ENCODE data around the gene CLCN7. TPM values are rescaled to one million over a fixed set of nuclear protein-coding genes. Genes with fewer than 3 reads are reported as not detected.

Gene CLCN7
- total RNA-seq, 2 experiments from 2014 or later, result 31.1 to 62.4 TPM

DNA sequence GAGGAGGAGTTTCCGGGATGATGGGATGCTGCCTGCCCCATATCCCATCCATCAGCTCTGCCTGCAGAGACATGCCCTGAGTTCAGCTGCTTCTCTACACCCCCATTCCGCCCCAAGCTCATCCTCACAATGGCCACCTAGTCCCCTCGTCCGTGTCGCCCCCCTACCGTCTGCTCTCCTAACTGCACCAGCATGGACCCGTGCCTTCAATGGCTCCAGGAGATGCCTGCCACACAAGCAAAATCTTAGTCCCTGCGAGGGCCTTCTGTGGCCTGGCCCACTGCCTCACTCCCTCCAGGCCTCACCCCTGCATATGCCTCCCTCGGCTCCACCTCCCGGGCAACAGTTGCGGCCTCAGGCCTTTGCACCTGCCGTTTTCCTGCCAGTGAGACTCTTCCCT, 16.5 kb upstream of the CLCN7 start:
- H3K4me3 ChIP-seq (ENCODE audit: low read depth, low read length, poor library complexity, severe bottlenecking), result no peak overlapping the region
- DNase-seq (ENCODE audit: low spot score), result no peak
- H2AFZ ChIP-seq (ENCODE audit: low read length), result no peak overlapping the region
- H3K9me3 ChIP-seq (ENCODE audit: low read length), result no peaks in the 10 kb centered on the region
- CTCF ChIA-PET (ENCODE audit: unreplicated experiment), result no interaction called here
- H3K4me2 ChIP-seq (ENCODE audit: low read length), result no peak overlapping the region
- H4K20me1 ChIP-seq (ENCODE audit: insufficient read depth, low read length), result no peaks in the 10 kb centered on the region
- H3K79me2 ChIP-seq (ENCODE audit: insufficient read depth, low read depth, low read length), result peaks cover 7% of the 10 kb centered on the region; the same call in 1 of the 2 replicates
- peaks cover 16% of the 10 kb centered on the region for H3K4me1 ChIP-seq (ENCODE audit: insufficient read depth, low read length, poor library complexity, severe bottlenecking)
- no peak overlapping the region for H3K27ac ChIP-seq (ENCODE audit: low read depth, low read length, poor library complexity, severe bottlenecking)
- intact Hi-C loops (cut with micrococcal nuclease; ENCODE audit: unreplicated experiment), result loop anchor here (5.0 kb wide), 1 partner anchor 121 kb away; the partner anchor contains the start of genes CRAMP1 and IFT140
- H3K9me2 ChIP-seq (ENCODE audit: insufficient read depth, low read length), result no peaks in the 10 kb centered on the region
- no TSS peak for BruUV-seq (replicated peaks)
- H3K36me3 ChIP-seq (ENCODE audit: insufficient read depth, low read length), result peaks cover 15% of the 10 kb centered on the region
- POLR2A ChIA-PET, result interaction anchor here (0.8 kb wide), 1 partner anchor 32 kb away, joined by 5 read pairs; no protein-coding TSS in a partner anchor
- no peak for TF ChIP-seq EZH2phosphoT487 (IDR thresholded peaks at IDR 0.05; ENCODE audit: borderline replicate concordance, low read depth, low read length)
- TF ChIP-seq, protein P1, sequence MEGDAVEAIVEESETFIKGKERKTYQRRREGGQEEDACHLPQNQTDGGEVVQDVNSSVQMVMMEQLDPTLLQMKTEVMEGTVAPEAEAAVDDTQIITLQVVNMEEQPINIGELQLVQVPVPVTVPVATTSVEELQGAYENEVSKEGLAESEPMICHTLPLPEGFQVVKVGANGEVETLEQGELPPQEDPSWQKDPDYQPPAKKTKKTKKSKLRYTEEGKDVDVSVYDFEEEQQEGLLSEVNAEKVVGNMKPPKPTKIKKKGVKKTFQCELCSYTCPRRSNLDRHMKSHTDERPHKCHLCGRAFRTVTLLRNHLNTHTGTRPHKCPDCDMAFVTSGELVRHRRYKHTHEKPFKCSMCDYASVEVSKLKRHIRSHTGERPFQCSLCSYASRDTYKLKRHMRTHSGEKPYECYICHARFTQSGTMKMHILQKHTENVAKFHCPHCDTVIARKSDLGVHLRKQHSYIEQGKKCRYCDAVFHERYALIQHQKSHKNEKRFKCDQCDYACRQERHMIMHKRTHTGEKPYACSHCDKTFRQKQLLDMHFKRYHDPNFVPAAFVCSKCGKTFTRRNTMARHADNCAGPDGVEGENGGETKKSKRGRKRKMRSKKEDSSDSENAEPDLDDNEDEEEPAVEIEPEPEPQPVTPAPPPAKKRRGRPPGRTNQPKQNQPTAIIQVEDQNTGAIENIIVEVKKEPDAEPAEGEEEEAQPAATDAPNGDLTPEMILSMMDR (conservative IDR thresholded peaks at IDR 0.05; ENCODE audit: low read length), result no peak

DNA sequence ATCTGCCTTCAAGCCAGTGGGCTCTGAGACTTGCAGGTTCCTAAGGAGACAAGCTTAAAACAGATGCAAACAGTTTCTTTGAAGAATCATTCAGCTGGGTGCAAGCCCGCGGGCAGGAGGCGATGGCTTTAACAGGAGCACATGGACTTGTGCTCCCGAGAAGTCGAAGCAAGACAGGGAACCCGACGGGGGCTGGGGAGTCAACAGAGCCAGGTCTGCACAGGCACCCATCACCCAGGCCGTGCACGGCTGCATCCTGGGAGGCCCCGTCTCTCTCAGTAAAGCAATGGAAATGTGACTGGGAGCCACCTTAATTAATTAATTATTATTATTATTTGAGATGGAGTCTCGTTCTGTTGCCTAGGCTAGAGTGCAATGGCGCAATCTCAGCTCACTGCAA, 14.2 kb upstream of the CLCN7 start:
- no peak for DNase-seq (ENCODE audit: low spot score)
- H3K4me2 ChIP-seq (ENCODE audit: low read length), result no peak overlapping the region
- POLR2A ChIA-PET, result no interaction called here
- H2AFZ ChIP-seq (ENCODE audit: low read length), result no peak overlapping the region
- H3K9me3 ChIP-seq (ENCODE audit: low read length), result no peaks in the 10 kb centered on the region
- H3K4me1 ChIP-seq (ENCODE audit: insufficient read depth, low read length, poor library complexity, severe bottlenecking), result peaks cover 10% of the 10 kb centered on the region
- H3K36me3 ChIP-seq (ENCODE audit: insufficient read depth, low read length), result no peaks in the 10 kb centered on the region
- H4K20me1 ChIP-seq (ENCODE audit: insufficient read depth, low read length), result no peaks in the 10 kb centered on the region
- H3K27ac ChIP-seq (ENCODE audit: low read depth, low read length, poor library complexity, severe bottlenecking), result no peak overlapping the region
- H3K4me3 ChIP-seq (ENCODE audit: low read depth, low read length, poor library complexity, severe bottlenecking), result no peak overlapping the region
- H3K9me2 ChIP-seq (ENCODE audit: insufficient read depth, low read length), result no peaks in the 10 kb centered on the region
- peaks cover 6% of the 10 kb centered on the region; the same call in 1 of the 2 replicates for H3K79me2 ChIP-seq (ENCODE audit: insufficient read depth, low read depth, low read length)
- intact Hi-C loops (cut with micrococcal nuclease; ENCODE audit: unreplicated experiment), result no loop called here
- CTCF ChIA-PET (ENCODE audit: unreplicated experiment), result no interaction called here
- TF ChIP-seq EZH2phosphoT487 (IDR thresholded peaks at IDR 0.05; ENCODE audit: borderline replicate concordance, low read depth, low read length), result no peak
- TF ChIP-seq, protein P1 (conservative IDR thresholded peaks at IDR 0.05; ENCODE audit: low read length), result no peak
- BruUV-seq (replicated peaks), result no TSS peak

DNA sequence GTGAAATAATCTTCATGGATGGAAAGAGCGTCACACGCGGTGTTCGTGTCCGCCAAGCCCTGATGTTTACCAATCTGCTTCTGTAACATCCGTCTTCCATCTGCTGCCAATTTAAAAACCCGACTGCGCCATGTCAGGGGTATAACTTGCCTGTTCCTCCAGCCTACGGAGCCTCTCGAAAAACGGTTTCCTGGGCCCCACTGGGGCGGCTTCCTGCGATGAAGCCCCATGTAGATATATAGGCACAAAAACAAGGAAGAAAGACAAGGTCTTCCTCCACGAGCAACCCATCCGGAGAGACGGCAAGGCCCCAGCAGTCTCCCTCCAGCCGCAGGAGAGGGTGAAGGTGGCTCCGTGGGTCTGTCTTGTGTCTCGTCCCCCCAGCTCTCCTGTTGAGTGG, 13.8 kb upstream of the CLCN7 start, which contains the start of gene PTX4:
TSS of gene PTX4 (minus strand) at position 326 of the 400 bp plus-strand sequence. CDS start at position 291, 35 bp downstream.
- H3K4me1 ChIP-seq (ENCODE audit: insufficient read depth, low read length, poor library complexity, severe bottlenecking), result peaks cover 7% of the 10 kb centered on the region
- CTCF ChIA-PET (ENCODE audit: unreplicated experiment), result no interaction called here
- no TSS peak for BruUV-seq (replicated peaks)
- no peak within 1 kb of the TSS for H3K27ac ChIP-seq (ENCODE audit: low read depth, low read length, poor library complexity, severe bottlenecking)
- no peaks in the 10 kb centered on the region for H4K20me1 ChIP-seq (ENCODE audit: insufficient read depth, low read length)
- H3K36me3 ChIP-seq (ENCODE audit: insufficient read depth, low read length), result no peaks in the 10 kb centered on the region
- H3K9me2 ChIP-seq (ENCODE audit: insufficient read depth, low read length), result no peaks in the 10 kb centered on the region
- no peak for TF ChIP-seq EZH2phosphoT487 (IDR thresholded peaks at IDR 0.05; ENCODE audit: borderline replicate concordance, low read depth, low read length)
- TF ChIP-seq, protein P1 (conservative IDR thresholded peaks at IDR 0.05; ENCODE audit: low read length), result no peak
- no peak for DNase-seq (ENCODE audit: low spot score)
- H3K79me2 ChIP-seq (ENCODE audit: insufficient read depth, low read depth, low read length), result peaks cover 1% of the 10 kb centered on the region; the same call in 1 of the 2 replicates
- POLR2A ChIA-PET, result no interaction called here
- H3K4me3 ChIP-seq (ENCODE audit: low read depth, low read length, poor library complexity, severe bottlenecking), result no peak within 1 kb of the TSS
- H3K4me2 ChIP-seq (ENCODE audit: low read length), result no peak within 1 kb of the TSS
- no peaks in the 10 kb centered on the region for H3K9me3 ChIP-seq (ENCODE audit: low read length)
- intact Hi-C loops (cut with micrococcal nuclease; ENCODE audit: unreplicated experiment), result no loop called here
- no peak within 1 kb of the TSS for H2AFZ ChIP-seq (ENCODE audit: low read length)
